Measurements from ENCODE around the gene TDRD6.

TDRD6 gene

GRCh38 chr6:46684771-46685170, 2.9 kb upstream of the TDRD6 start:
- DNase-seq = peak; percentile 25

- no peak for DNase-seq
Measured at GRCh38 chr6:46688117-46688965, 656 bp downstream of the TDRD6 start.

- DNase-seq = no peak
Measured at GRCh38 chr6:46688966-46689335, 1.3 kb downstream of the TDRD6 start.

GRCh38 chr6:46689657-46690056, 2.0 kb downstream of the TDRD6 start:
- no peak for DNase-seq

- no peak for DNase-seq
Measured at GRCh38 chr6:46690141-46690755, 2.6 kb downstream of the TDRD6 start.

- DNase-seq = no peak
Measured at GRCh38 chr6:46690911-46691451, 3.3 kb downstream of the TDRD6 start.

GRCh38 chr6:46699970-46700369, 12.3 kb downstream of the TDRD6 start:
- DNase-seq = no peak

GRCh38 chr6:46704562-46704961, 16.9 kb downstream of the TDRD6 start:
- peak; percentile 0 for DNase-seq

GRCh38 chr6:46706464-46706863, 18.8 kb downstream of the TDRD6 start:
- DNase-seq = no peak

- DNase-seq = no peak
Measured at GRCh38 chr6:46711491-46711890, 23.8 kb downstream of the TDRD6 start.

- DNase-seq = no peak
Measured at GRCh38 chr6:46715141-46715540, 27.5 kb downstream of the TDRD6 start.

GRCh38 chr6:46719099-46719498, 31.4 kb downstream of the TDRD6 start:
- DNase-seq = peak; percentile 26

GRCh38 chr6:46720401-46720800, 32.7 kb downstream of the TDRD6 start:
- no peak for DNase-seq

GRCh38 chr6:46729787-46730326, 42.2 kb downstream of the TDRD6 start:
- no peak for DNase-seq

GRCh38 chr6:46730921-46731461, 43.3 kb downstream of the TDRD6 start:
- DNase-seq = no peak

GRCh38 chr6:46733341-46733801, 45.7 kb downstream of the TDRD6 start:
- DNase-seq = no peak

GRCh38 chr6:46734867-46735719, 47.4 kb downstream of the TDRD6 start, which contains the start of gene PLA2G7:
PLA2G7 (minus strand) TSS chr6:46735375; CDS start chr6:46722891, 12,484 bp downstream.
- DNase-seq = peak; percentile 3

GRCh38 chr6:46735720-46736031, 48.0 kb downstream of the TDRD6 start:
- no peak for DNase-seq

GRCh38 chr6:46736906-46737305, 49.2 kb downstream of the TDRD6 start:
- DNase-seq = no peak

- no peak for DNase-seq
Measured at GRCh38 chr6:46741482-46741881, 53.8 kb downstream of the TDRD6 start.

- no peak for DNase-seq
Measured at GRCh38 chr6:46741910-46742309, 54.2 kb downstream of the TDRD6 start.

- no peak for DNase-seq
Measured at GRCh38 chr6:46743425-46744158, 55.9 kb downstream of the TDRD6 start.
